D721Med (cell line): Measurements from ENCODE around the gene GH2.
"Not testable (repeated sequence)": the region's sequence is repeated elsewhere in the genome, so short reads cannot be mapped to it uniquely, and the experiment has no call there.

ENCODE experiments used
- DNase-seq: peaks from one replicate; pipeline ENCODE4 v3.0.0; 2011; ENCODE audit warnings: low spot score; ENCODE audit not compliant: insufficient read length
- FAIRE-seq: peaks from 2 replicates; lab custom pipeline; 2011; peaks lifted over from hg19 to GRCh38; lab: Jason Lieb, UNC
- CTCF ChIP-seq: IDR thresholded peaks from 2 replicates; pipeline ENCODE4 v1.5.1; 2012; ENCODE audit warnings: mild to moderate bottlenecking, control low read depth; ENCODE audit not compliant: insufficient read depth; ENCODE audit errors: missing control alignments

The GH2 gene

GRCh38 chr17:63916566-63917185 lies 34.9 kb upstream of the GH2 start:
- FAIRE-seq (no peak), DNase-seq (no peak)
- no peak for TF ChIP-seq CTCF

- not testable (repeated sequence) for DNase-seq, FAIRE-seq
Observed at GRCh38 chr17:63915753-63916152, 34.0 kb upstream of the GH2 start.

GRCh38 chr17:63914471-63914870 lies 32.7 kb upstream of the GH2 start:
- no peak for TF ChIP-seq CTCF
- FAIRE-seq (no peak), DNase-seq (no peak)

- DNase-seq (no peak), FAIRE-seq (no peak)
- peak; percentile 75 for TF ChIP-seq CTCF
Observed at GRCh38 chr17:63911657-63912100, 29.9 kb upstream of the GH2 start.

GRCh38 chr17:63911041-63911635 lies 29.4 kb upstream of the GH2 start, which contains the start of gene CSHL1:
TSS of gene CSHL1 (minus strand) at chr17:63911258. CDS start at chr17:63911196, 62 bp downstream.
- FAIRE-seq = no peak
- TF ChIP-seq CTCF = no peak
- no peak for DNase-seq

GRCh38 chr17:63910096-63910495 lies 28.4 kb upstream of the GH2 start:
- TF ChIP-seq CTCF = no peak
- DNase-seq (no peak), FAIRE-seq (no peak)

GRCh38 chr17:63909586-63909985 lies 27.8 kb upstream of the GH2 start:
- not testable (repeated sequence) for FAIRE-seq, DNase-seq

- not testable (repeated sequence) for FAIRE-seq, DNase-seq
- TF ChIP-seq CTCF = peak; percentile 45
Observed at GRCh38 chr17:63907161-63907778, 25.5 kb upstream of the GH2 start.

- not testable (repeated sequence) for DNase-seq, FAIRE-seq
Observed at GRCh38 chr17:63904796-63905195, 23.1 kb upstream of the GH2 start.
